Measurements from ENCODE around the gene MPRIP.

The MPRIP gene

GRCh38 chr17:17032131-17032692 lies 10.0 kb upstream of the MPRIP start:
- no peak for DNase-seq

- no peak for DNase-seq
Observed at GRCh38 chr17:17033466-17033865, 8.8 kb upstream of the MPRIP start.

- DNase-seq: no peak
Observed at GRCh38 chr17:17034026-17034425, 8.2 kb upstream of the MPRIP start.

GRCh38 chr17:17034496-17035075 lies 7.7 kb upstream of the MPRIP start:
- no peak for DNase-seq

GRCh38 chr17:17035490-17035889 lies 6.8 kb upstream of the MPRIP start:
- DNase-seq: no peak

GRCh38 chr17:17035920-17036523 lies 6.2 kb upstream of the MPRIP start:
- DNase-seq: no peak

GRCh38 chr17:17036524-17036998 lies 5.7 kb upstream of the MPRIP start:
- no peak for DNase-seq

GRCh38 chr17:17039911-17040310 lies 2.3 kb upstream of the MPRIP start:
- DNase-seq: no peak

GRCh38 chr17:17041018-17041521 lies 1.2 kb upstream of the MPRIP start:
- no peak for DNase-seq

GRCh38 chr17:17041571-17042383 lies 480 bp upstream of the MPRIP start:
- DNase-seq: peak; percentile 96

- DNase-seq: peak; percentile 14
Observed at GRCh38 chr17:17042851-17043460, 699 bp downstream of the MPRIP start.

- DNase-seq: no peak
Observed at GRCh38 chr17:17043461-17044271, 1.4 kb downstream of the MPRIP start.

GRCh38 chr17:17044846-17045561 lies 2.7 kb downstream of the MPRIP start:
- peak; percentile 18 for DNase-seq

GRCh38 chr17:17048106-17048505 lies 5.8 kb downstream of the MPRIP start:
- DNase-seq: no peak

- no peak for DNase-seq
Observed at GRCh38 chr17:17050346-17051345, 8.4 kb downstream of the MPRIP start.

- no peak for DNase-seq
Observed at GRCh38 chr17:17051380-17051779, 9.1 kb downstream of the MPRIP start.

GRCh38 chr17:17051791-17052461 lies 9.7 kb downstream of the MPRIP start:
- no peak for DNase-seq

- DNase-seq: no peak
Observed at GRCh38 chr17:17052462-17053221, 10.4 kb downstream of the MPRIP start.

Data from CD4-positive, alpha-beta T cell treated with Interleukin-4 for 4 hours (primary cell).